ENCODE data around the gene ARHGAP32.
"Not testable (repeated sequence)": the region's sequence is repeated elsewhere in the genome, so short reads cannot be mapped to it uniquely, and the experiment has no call there.

Gene ARHGAP32

DNA sequence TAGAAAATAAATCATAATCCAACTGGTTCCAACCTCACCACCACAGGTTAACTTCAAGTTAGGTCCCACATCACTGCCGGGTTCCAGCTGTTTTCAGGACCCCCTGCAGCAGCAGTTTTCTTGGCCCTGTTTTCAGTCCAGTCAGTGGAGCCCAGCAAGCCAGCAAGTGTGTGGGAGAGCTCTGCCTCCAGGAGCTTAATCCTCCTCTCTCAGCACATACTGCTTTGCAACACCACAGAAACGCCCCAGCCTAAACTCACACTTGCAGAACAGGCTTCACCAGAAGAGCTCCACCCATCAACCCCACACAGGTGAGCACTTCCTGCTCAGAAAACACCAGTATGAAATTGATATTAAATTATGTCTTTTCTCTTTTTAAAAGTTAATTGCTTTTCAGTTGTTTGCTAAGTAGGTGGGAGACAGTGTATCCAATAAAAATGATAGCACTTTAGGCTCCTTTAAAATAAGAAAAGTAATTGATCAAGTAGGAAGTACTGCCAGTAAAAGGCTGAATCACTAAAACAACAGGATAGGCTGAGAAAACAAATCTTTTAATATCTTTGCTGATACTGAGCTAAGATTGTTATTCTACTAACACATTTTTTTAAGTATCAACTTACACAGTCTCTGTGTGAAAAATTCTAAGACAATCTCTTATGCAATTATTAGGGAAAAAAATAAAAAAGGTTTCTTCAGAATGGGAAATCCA, 168.0 kb downstream of the ARHGAP32 start:
- Histone ChIP-seq H3K4me3 (ENCODE audit: low read length) (no peak overlapping the region), H3K4me1 (ENCODE audit: insufficient read depth, low read length) (no peaks in the 10 kb centered on the region), H3K36me3 (ENCODE audit: insufficient read depth, low read length) (no peaks in the 10 kb centered on the region), H3K27me3 (ENCODE audit: insufficient read depth, low read length) (no peaks in the 10 kb centered on the region), H3K9me3 (ENCODE audit: low read length) (no peaks in the 10 kb centered on the region), H2AFZ (ENCODE audit: low read depth, low read length) (no peak overlapping the region)

DNA sequence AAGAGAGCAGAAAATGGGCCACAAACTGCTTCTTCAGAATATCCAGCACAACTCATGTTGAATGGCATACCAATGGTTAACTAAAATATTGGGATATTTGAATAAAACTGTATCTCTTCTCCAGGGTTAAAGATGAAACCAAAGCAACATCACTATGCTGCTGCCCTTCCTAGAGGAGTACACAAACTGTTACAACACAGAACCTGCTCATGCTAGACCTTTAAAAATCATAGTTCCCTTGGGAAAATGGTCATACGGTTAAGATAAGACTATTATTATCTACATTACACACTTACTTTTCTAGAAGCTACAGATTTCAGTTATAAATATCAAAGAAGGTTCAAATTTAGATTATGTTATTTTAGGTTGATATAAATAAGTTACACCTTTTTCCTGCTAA, 170.8 kb downstream of the ARHGAP32 start:
- Histone ChIP-seq H2AFZ (ENCODE audit: low read depth, low read length) (no peak overlapping the region), H3K36me3 (ENCODE audit: insufficient read depth, low read length) (no peaks in the 10 kb centered on the region), H3K4me1 (ENCODE audit: insufficient read depth, low read length) (no peaks in the 10 kb centered on the region), H3K4me3 (ENCODE audit: low read length) (no peak overlapping the region), H3K27me3 (ENCODE audit: insufficient read depth, low read length) (no peaks in the 10 kb centered on the region), H3K9me3 (ENCODE audit: low read length) (no peaks in the 10 kb centered on the region)

DNA sequence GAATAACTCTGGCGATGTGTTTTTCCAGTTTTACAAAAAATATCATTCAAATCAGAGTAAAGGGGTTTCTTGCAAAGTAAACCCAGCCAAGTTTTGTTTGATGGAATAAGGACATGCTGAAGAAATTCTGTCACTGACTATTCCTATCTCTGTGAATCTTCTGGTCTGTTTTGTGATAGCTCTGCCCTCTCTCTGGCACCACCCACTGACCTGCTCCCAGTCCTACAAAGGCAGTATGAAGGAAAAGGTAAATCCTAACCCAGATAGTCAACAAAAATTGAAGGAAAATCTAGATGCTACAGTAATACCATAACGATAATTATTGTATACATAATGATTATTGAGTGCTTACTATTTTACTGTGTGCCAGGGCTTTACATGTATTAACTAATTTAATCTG, 173.1 kb downstream of the ARHGAP32 start:
- Histone ChIP-seq H3K4me3 (ENCODE audit: low read length) (no peak overlapping the region), H3K9me3 (ENCODE audit: low read length) (no peaks in the 10 kb centered on the region), H2AFZ (ENCODE audit: low read depth, low read length) (no peak overlapping the region), H3K4me1 (ENCODE audit: insufficient read depth, low read length) (no peaks in the 10 kb centered on the region), H3K27me3 (ENCODE audit: insufficient read depth, low read length) (no peaks in the 10 kb centered on the region), H3K36me3 (ENCODE audit: insufficient read depth, low read length) (no peaks in the 10 kb centered on the region)

DNA sequence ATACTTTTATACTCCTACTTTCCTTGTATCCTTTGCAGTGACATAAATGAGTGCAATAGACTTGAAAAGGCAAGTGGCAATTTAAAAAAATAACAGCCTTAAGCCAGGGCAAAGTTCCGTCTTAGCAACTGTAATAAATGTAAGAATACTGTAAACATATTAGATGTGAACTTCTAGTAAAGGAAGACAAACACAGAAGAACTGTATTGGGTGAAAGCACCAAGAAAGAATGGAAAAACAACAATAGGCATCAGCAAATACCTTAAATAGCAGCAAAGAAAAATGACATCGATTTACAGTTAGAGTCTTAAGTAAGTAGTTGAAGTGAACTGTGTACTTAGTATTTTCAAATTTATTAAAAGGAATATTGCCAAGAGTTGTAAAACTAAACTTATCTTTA, 174.0 kb downstream of the ARHGAP32 start:
- Histone ChIP-seq H3K36me3 (ENCODE audit: insufficient read depth, low read length) (no peaks in the 10 kb centered on the region), H3K27me3 (ENCODE audit: insufficient read depth, low read length) (no peaks in the 10 kb centered on the region), H2AFZ (ENCODE audit: low read depth, low read length) (no peak overlapping the region), H3K4me3 (ENCODE audit: low read length) (no peak overlapping the region), H3K9me3 (ENCODE audit: low read length) (no peaks in the 10 kb centered on the region), H3K4me1 (ENCODE audit: insufficient read depth, low read length) (no peaks in the 10 kb centered on the region)

DNA sequence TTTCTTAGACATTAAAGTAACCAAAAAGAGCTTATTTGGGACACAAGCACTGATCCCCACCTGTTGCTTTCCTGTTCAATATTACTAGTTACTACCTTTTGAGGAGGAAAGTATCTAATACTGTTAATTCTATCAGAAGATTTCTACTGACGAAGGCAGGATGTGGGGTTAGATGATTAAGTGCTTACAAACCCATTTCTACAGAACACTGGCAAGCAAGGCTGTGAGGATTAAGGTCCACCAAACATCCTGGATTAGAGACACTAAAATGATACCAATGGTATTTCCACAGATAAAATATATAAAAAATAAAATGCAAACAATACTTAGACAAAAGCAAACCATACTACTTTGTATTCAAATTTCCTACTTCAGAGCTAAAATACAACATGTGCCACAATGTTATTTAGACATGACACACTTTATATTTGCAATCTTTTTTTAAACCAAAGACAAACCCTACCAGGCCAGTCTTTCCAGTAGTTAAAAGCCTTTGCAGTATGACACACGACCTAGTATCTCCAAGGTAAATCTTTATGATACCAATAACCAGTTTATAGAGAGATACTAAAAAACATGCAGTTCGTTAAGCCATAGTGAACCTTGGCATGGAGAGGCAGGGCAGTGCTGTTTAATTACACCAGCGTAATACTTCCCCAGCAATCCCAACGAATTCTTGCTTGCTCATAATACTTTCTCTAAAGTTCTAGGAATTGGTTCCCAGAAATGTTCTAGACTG, 178.2 kb downstream of the ARHGAP32 start:
- Histone ChIP-seq H3K27me3 (ENCODE audit: insufficient read depth, low read length) (no peaks in the 10 kb centered on the region), H3K36me3 (ENCODE audit: insufficient read depth, low read length) (no peaks in the 10 kb centered on the region), H3K4me1 (ENCODE audit: insufficient read depth, low read length) (no peaks in the 10 kb centered on the region), H3K4me3 (ENCODE audit: low read length) (no peak overlapping the region), H3K9me3 (ENCODE audit: low read length) (no peaks in the 10 kb centered on the region), H2AFZ (ENCODE audit: low read depth, low read length) (no peak overlapping the region)

DNA sequence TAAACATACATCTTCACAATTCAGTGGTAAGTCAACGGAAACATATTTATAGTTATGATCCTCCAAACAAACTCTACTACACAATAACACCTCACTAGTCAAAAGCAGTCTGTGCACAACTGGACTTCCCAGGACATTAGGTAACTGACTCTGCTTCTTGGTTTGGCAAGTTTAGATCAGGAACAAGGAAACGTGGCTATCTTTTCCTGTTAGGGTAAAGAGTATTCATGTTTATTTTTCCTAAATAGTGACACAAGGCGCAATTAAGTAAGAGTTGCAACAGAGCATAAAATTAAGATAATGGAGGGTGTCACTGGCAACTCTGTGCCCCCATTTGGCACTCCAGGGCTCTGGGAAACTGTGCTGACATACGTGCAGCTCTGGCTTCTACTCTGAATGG, 179.2 kb downstream of the ARHGAP32 start:
- no peaks in the 10 kb centered on the region for H3K36me3 ChIP-seq (ENCODE audit: insufficient read depth, low read length)
- H3K9me3 ChIP-seq (ENCODE audit: low read length) = no peaks in the 10 kb centered on the region
- no peak overlapping the region for H3K4me3 ChIP-seq (ENCODE audit: low read length)
- no peak overlapping the region for H2AFZ ChIP-seq (ENCODE audit: low read depth, low read length)
- no peaks in the 10 kb centered on the region for H3K4me1 ChIP-seq (ENCODE audit: insufficient read depth, low read length)
- no peaks in the 10 kb centered on the region for H3K27me3 ChIP-seq (ENCODE audit: insufficient read depth, low read length)

DNA sequence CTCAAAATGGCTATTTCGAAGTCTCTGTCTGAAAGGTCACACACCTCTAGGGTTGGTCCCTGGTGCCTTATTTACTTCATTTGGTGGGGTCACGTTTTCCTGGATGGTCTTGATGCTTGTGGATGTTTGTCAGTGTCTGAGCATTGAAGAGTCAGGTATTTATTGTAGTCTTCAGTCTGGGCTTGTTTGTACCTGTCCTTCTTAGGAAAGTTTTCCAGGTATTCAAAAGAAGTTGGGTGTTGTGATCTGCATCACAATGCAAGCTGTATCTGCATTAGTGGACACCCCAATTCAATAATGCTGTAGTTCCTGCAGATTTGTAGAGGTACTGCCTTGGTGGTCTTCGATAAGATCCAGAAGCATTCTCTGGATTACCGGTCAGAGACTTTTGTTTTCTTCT, 186.0 kb downstream of the ARHGAP32 start:
- Histone ChIP-seq H2AFZ (ENCODE audit: low read depth, low read length) (no peak overlapping the region), H3K27me3 (ENCODE audit: insufficient read depth, low read length) (no peaks in the 10 kb centered on the region), H3K36me3 (ENCODE audit: insufficient read depth, low read length) (peaks cover 4% of the 10 kb centered on the region), H3K9me3 (ENCODE audit: low read length) (peaks cover 2% of the 10 kb centered on the region), H3K4me1 (ENCODE audit: insufficient read depth, low read length) (no peaks in the 10 kb centered on the region), H3K4me3 (ENCODE audit: low read length) (no peak overlapping the region)

DNA sequence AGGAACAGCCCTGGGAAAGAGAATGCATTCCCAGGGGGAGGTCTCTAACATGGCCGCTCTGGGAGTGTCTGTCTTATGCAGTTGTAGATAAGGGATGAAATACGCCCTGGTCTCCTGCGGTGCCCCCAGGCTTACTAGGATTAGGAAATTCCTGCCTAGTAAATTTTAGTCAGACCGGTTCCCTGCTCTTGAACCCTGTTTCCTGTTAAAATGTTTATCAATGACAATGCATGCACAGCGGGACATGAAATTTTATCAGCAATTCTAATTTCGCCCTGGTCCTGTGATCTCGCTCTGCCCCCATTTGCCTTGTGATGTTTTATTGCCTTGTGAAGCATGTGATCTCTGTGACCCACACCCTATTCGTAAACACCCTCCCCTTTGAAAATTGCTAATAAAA, 193.0 kb downstream of the ARHGAP32 start:
- H3K4me1 ChIP-seq (ENCODE audit: insufficient read depth, low read length); H3K9me3 ChIP-seq (ENCODE audit: low read length): not testable (repeated sequence)

DNA sequence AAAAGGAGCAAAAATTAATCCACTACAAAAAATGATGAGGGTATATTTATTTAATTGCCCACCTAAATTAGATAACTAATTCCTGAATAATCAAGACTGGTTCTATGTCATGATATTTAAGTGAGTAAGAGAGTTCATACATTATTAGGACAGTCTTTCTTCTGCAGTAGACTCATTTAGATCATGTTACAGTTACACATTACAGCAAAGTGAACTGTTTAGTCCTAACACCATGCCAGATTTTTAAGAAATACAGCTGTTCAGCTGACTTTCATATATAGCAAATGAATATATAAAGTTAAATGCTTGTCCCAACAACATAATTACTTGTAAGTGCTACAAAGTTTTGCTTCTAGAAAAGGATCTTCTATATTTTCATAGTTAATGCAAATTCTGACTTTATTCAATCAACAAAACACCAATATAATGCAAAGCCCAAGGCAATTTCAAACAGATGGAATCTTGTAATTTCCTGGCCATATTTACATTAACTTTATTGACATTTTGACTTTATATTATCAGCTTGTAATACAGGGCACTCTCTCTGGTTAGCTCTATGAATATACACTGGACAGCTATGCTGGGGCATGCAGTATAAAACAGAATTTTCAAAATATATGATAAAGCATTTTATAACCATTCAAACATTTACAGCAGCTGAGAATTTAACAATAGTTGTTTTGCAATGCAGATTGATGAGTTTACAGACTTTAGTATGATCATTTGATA, 203.7 kb downstream of the ARHGAP32 start:
- H3K4me3 ChIP-seq (ENCODE audit: low read length) = no peak overlapping the region
- H3K4me1 ChIP-seq (ENCODE audit: insufficient read depth, low read length) = no peaks in the 10 kb centered on the region
- H2AFZ ChIP-seq (ENCODE audit: low read depth, low read length) = no peak overlapping the region
- peaks cover 9% of the 10 kb centered on the region for H3K36me3 ChIP-seq (ENCODE audit: insufficient read depth, low read length)
- H3K27me3 ChIP-seq (ENCODE audit: insufficient read depth, low read length) = no peaks in the 10 kb centered on the region
- H3K9me3 ChIP-seq (ENCODE audit: low read length) = no peaks in the 10 kb centered on the region

More for the DNA sequence above, 193.0 kb downstream of the ARHGAP32 start:
- H3K27me3 ChIP-seq (ENCODE audit: insufficient read depth, low read length); H3K36me3 ChIP-seq (ENCODE audit: insufficient read depth, low read length); H2AFZ ChIP-seq (ENCODE audit: low read depth, low read length); H3K4me3 ChIP-seq (ENCODE audit: low read length): not testable (repeated sequence)

DNA sequence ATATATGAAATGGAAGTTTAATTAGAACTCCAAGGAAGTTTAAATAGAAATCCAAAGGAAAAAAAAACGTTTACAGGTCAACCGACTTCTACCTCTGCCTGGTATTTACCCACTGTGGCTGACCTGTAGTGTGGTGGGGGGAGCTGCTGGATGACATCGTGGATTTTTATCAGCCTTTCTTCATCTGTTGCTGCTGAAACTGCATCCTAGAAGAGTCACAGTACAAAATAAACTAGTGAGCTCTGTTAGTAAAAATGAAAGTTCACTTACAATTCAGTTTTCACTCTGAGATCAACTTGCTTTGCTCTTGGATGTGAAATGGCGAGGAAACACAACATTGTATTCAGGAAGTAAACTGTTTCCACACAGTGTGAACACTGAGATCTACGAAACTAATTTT, 206.2 kb downstream of the ARHGAP32 start:
- Histone ChIP-seq H3K9me3 (ENCODE audit: low read length) (no peaks in the 10 kb centered on the region), H3K4me1 (ENCODE audit: insufficient read depth, low read length) (peaks cover 6% of the 10 kb centered on the region), H2AFZ (ENCODE audit: low read depth, low read length) (no peak overlapping the region), H3K4me3 (ENCODE audit: low read length) (no peak overlapping the region), H3K36me3 (ENCODE audit: insufficient read depth, low read length) (peaks cover 14% of the 10 kb centered on the region), H3K27me3 (ENCODE audit: insufficient read depth, low read length) (no peaks in the 10 kb centered on the region)

DNA sequence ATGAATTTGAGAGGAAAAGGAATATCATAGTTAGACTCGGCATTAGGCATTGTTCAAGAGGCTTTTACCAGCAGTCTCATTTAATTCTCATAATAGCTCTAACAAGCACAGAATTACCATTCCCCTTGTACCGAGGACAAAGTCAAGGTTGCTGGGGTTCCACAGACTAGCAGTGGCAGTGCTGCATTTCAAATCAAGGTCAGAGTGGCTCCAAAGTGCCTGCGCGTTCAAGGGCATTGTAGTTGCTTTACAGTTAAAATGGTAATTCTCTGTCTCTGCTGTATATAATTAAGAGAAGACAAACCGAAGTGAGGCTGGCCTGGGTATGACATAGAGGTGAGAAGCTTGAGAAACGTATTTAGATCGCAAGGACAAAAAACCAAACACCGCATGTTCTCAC, 209.1 kb downstream of the ARHGAP32 start:
- Histone ChIP-seq H3K9me3 (ENCODE audit: low read length) (no peaks in the 10 kb centered on the region), H3K4me3 (ENCODE audit: low read length) (no peak overlapping the region), H3K4me1 (ENCODE audit: insufficient read depth, low read length) (peaks cover 6% of the 10 kb centered on the region), H2AFZ (ENCODE audit: low read depth, low read length) (no peak overlapping the region), H3K36me3 (ENCODE audit: insufficient read depth, low read length) (peaks cover 34% of the 10 kb centered on the region), H3K27me3 (ENCODE audit: insufficient read depth, low read length) (no peaks in the 10 kb centered on the region)

DNA sequence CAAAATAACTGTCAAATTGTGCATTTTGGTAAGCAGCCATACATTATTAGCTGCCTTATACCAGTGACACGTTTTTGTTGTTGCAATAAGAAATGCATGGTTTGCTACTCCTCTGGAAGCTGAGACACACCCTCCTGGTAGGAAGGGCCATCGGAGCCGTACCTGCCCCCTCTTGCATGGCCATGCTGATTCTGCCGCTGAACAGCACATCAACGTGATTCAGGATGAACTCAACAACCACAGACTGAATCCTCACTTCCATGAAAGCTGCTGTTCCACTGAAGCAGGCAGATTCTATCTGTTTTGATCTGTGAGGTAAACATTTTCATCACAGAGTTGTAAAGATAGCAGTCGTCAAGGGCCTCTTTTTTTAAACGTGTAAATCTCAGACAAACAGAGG, 210.9 kb downstream of the ARHGAP32 start:
- H3K27me3 ChIP-seq (ENCODE audit: insufficient read depth, low read length) = no peaks in the 10 kb centered on the region
- peaks cover 43% of the 10 kb centered on the region for H3K36me3 ChIP-seq (ENCODE audit: insufficient read depth, low read length)
- H3K4me1 ChIP-seq (ENCODE audit: insufficient read depth, low read length) = peaks cover 6% of the 10 kb centered on the region
- H2AFZ ChIP-seq (ENCODE audit: low read depth, low read length) = no peak overlapping the region
- no peaks in the 10 kb centered on the region for H3K9me3 ChIP-seq (ENCODE audit: low read length)
- H3K4me3 ChIP-seq (ENCODE audit: low read length) = no peak overlapping the region

DNA sequence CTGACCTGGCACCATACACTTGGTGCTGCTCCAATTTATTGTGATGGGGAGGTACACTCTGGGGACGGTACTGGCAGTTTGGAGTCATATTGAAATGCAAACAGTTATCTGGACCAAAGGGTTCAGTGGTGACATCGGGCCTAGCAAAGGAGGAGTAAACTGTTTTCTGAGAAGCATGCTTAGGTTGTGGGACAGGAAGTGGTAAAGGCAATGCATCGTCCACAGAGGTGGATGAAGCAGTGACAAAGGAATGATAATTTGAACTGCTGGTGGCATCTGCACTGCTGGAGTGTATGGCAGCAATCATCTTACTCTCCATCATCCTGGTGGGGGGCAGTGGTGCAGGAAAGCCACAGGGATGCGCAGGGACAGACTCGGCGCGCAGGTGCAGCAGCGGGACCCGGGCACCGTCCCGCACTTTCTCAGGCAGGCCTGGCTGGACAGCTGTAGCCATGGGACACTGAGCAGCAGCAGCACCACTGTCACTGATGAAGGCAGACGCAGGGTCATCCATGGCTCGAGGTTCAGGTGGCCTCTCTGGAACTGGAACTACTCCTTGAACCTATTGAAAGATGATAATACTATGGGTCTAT, 221.4 kb downstream of the ARHGAP32 start:
- no peak overlapping the region for H3K4me3 ChIP-seq (ENCODE audit: low read length)
- H3K27me3 ChIP-seq (ENCODE audit: insufficient read depth, low read length) = no peaks in the 10 kb centered on the region
- H3K9me3 ChIP-seq (ENCODE audit: low read length) = no peaks in the 10 kb centered on the region
- H3K4me1 ChIP-seq (ENCODE audit: insufficient read depth, low read length) = no peaks in the 10 kb centered on the region
- peaks cover 69% of the 10 kb centered on the region for H3K36me3 ChIP-seq (ENCODE audit: insufficient read depth, low read length)
- H2AFZ ChIP-seq (ENCODE audit: low read depth, low read length) = no peak overlapping the region

Data from neuron (in vitro differentiated cells).